ENCODE data around the gene SPINK1.

DNA sequence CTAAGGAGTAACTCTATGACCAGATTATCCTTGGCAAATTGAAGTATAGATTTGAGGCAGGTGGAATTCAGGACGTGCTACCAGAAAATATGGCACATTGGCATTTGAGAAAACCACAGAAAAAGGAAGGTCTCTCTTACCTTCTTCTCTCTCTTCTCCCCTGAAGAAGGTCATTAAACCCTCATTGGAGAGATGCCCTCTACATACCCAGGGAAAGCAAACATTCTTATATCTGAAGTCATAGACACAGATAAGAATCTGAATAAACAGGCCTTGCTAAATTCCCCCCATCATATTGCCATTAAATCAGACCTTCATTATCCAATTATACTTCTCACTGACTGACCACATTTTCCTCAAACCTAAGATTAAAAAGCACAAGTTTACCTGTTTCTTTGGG, 17.8 kb downstream of the SPINK1 start:
- no peak for TF ChIP-seq CTCF (IDR thresholded peaks at IDR 0.05; ENCODE audit: low read depth, low read length)
- TF ChIP-seq EZH2phosphoT487 (IDR thresholded peaks at IDR 0.05; ENCODE audit: low read depth) = no peak

Measured in OCI-LY3 (cell line).